NCI-H146 (cell line): Measurements from ENCODE around the gene NCKAP5.
"Not testable (repeated sequence)": the region's sequence is repeated elsewhere in the genome, so short reads cannot be mapped to it uniquely, and the experiment has no call there.

Experiments used
- DNase-seq: peaks from one replicate; lab custom pipeline; 2025; lab: John Stamatoyannopoulos, UW

The NCKAP5 gene

GRCh38 chr2:133266041-133266925 is 302.0 kb downstream of the NCKAP5 start:
- no peak for DNase-seq

DNA sequence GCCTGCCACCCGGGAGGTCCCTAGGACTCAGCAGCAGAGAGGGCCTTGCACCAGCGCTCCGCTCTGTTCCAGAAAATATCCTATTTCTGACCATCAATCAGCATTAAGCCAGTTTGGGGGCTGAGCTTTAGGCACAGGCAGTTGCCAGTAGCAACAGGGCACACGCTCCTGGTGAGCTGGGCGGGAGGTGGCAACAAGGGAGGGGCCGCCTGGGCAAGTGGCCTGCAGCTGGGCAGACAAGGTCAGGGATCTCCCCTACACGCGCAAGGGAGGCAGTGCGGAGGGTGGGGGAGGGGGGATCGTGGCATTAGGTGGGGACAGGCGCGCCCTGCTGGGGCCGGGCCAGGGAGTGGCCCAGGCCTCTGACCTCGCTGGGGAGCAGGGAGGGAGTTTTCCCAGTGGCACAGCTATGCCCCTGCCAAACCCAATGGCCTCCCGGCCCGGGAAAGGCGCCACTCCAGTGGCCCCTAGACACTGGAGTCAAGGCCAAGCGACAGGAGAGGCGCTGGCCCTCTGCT is 302.8 kb downstream of the NCKAP5 start:
- DNase-seq: no peak

- no peak for DNase-seq
Observed at GRCh38 chr2:133264989-133265401, 303.3 kb downstream of the NCKAP5 start.

DNA sequence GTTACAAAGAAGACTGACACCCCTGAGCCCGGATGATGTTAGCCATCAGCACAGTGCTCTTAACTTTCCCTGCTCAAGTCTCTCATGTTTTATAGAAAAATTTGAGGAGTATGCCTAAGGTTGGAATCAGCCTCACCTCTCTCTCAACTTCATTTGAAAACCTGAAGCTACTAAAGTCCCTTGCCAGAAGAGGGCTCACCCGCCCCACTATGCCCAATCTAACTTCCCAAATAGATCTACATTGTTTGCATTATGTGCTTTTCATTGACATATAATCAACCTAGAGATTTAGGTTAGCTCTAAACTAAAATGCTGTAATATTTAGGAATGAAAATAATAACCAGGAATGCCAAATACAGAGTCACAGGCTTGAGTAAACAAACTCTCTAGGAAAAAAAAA is 305.4 kb downstream of the NCKAP5 start:
- DNase-seq: no peak

DNA sequence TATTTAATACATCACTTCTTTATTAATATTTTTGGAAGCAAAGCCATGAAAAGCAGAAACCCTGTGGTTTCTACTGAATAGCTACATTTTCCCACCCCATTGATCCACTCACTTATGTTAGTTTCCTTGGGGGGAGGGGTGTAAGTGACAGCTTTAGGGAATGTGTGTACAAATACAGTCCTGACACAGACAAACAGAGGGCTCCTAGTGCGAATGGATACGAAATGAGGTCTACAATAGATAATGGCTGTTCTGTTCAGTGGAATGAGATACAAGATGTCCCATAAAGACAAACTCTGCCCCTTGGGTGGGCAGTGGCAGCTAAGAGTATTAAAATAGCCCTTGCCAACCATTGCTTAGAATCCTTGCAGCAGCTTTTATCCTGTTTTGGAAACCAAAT is 312.9 kb downstream of the NCKAP5 start:
- DNase-seq: no peak

- DNase-seq: no peak
Observed at GRCh38 chr2:133253793-133254192, 314.5 kb downstream of the NCKAP5 start.

DNA sequence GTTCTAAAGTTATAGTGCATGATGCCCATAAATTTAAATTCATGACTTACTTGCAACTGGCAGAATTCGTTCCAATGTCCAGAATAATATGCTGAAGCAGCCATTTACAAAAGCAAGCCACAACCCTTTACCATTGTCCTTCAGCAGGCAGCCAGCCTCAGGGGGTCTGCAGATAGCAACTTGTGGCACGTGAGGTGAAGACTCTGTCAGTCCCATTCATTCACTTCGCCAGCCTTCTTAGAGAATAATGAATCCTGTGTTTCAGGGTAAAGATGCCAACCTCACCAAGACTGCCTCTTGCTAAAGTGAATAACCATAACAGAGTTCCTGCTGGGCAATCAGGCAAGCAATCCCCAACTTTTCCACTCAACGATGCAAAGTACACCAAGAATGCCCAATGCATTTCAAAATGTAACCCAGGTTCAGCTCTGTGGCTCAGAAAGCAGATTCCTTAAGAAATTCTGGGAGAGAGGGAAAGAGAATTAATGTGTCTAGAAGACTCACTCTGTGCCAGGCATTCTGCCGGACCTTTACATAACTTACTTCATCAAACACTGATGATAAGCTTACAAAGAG is 315.4 kb downstream of the NCKAP5 start:
- no peak for DNase-seq

DNA sequence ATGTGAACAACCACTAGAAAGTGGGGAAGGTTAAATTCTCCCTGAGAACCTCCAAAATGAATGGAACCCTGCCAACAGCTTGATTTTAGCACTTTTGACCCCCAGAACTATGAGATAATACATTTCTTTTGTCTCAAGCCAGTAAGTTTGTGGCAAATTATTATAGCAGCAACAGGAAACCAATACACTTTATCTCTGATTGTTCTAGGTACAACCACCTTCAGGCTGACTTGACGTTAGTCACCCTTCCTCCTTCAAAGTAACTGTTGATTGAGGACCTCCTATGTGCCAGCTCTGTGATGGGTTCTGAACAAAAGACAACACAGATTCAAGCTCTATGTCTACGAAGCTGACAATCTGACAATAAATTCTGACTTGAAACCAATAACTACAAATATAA is 318.9 kb downstream of the NCKAP5 start:
- no peak for DNase-seq

- DNase-seq: no peak
Observed at GRCh38 chr2:133248264-133248663, 320.0 kb downstream of the NCKAP5 start.

GRCh38 chr2:133247631-133248030 is 320.6 kb downstream of the NCKAP5 start:
- DNase-seq: no peak

DNA sequence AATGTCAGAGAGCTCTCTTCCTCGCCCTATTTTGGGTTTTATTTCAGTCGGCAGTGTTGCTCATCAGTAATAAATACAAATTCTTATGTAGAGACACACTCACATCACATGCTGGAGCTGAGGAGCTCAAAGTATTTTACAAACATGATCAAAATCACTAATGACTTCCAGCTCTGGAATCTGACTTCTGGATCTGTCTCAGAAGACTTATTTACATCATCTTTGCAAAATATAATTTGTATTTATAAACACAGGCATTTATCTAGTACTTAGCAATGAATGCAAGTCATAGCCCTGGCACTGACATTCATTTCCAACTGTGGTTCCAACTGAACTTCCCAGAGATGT is 327.1 kb downstream of the NCKAP5 start:
- no peak for DNase-seq

DNA sequence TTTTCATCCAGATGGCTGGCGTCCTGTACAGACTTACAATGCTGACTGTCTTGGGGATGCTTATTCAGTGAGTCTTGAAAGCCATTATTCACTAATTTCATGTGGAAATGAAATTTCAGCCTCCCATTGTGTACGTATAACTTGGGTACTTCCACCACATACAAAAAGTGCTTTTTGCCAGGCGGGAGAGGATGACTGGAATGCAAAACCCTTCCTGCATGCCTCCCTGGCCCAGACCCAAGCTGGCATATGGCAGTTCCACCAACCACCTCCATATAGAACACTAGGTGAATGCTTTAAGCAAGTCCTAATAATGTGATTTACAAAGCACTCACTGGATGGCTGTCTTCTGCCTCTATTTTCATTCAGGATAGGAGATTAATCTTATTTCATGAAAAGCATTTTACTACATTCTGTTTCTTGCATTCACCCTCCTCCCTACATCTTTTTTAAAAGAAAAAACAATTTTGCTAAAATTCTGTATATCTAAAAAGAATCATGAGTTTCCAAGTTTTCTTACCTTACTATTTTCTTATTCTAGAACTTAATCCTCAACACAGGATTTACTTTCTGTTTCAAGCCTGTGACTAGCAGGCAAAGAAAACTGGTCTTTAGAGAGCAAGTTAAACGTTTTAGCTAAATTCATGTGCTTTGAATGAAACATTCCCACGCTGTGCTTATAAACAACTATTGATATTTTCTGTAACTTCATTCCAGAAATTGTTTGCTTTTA is 327.6 kb downstream of the NCKAP5 start:
- DNase-seq: no peak

- DNase-seq: no peak
Observed at GRCh38 chr2:133235968-133236367, 332.3 kb downstream of the NCKAP5 start.

GRCh38 chr2:133232556-133232955 is 335.7 kb downstream of the NCKAP5 start:
- DNase-seq: no peak

DNA sequence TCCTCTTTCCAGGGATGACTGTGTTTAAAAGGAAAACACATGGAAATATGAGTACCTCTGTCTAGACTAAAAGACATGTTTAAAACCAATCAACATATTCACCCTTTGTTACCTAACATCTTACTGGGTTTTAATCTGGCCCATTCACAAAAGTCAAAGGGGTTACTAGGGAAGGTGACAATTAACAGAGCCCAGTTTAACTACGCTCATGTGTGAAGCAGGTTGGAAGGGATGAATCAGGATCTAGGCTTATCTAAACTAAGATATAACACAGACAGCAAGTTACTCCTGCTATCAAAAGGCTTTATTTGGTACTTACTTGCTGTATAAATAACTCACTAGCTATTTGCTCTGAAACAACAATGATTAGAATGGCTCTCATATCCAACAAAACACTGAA is 337.0 kb downstream of the NCKAP5 start:
- DNase-seq: no peak

GRCh38 chr2:133229974-133230373 is 338.3 kb downstream of the NCKAP5 start:
- DNase-seq: no peak

DNA sequence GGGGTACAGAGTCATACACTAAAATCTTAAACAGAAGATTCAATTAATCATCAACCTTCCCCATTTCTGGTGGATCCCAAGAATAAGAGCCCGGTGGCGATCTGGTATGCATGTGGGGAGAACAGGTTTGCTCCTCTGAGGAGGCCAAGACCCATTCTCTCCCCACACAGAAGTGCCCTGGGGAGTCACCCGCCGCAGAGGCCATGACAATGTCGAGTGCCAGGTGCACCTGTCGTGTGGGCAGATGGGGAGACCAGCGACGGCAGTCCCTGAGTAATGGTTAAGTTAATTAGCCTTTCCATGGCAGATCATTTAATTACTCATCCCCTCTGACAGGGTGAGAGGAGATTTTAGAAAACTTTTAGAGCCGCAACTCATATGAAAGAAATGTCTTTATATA is 345.0 kb downstream of the NCKAP5 start:
- no peak for DNase-seq

- DNase-seq: no peak
Observed at GRCh38 chr2:133221398-133221797, 346.9 kb downstream of the NCKAP5 start.

DNA sequence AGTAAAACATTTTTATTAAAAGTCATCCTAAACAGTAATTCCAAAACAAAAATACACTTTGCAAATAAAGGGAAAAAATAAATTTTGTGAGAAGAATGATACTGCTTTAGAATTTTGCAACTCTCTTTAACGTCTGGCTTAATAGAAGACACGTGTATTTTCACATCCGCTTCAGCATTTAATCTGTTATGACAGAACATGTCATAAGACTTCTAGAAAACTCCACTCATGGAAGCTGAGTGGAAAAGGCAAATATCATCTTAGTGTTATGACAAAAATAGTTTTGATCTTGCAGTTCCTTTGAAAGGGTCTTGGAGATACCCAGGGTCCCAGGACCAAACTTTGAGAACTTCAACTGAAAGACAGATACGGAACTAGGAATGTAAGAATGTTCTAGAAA is 350.1 kb downstream of the NCKAP5 start:
- no peak for DNase-seq

DNA sequence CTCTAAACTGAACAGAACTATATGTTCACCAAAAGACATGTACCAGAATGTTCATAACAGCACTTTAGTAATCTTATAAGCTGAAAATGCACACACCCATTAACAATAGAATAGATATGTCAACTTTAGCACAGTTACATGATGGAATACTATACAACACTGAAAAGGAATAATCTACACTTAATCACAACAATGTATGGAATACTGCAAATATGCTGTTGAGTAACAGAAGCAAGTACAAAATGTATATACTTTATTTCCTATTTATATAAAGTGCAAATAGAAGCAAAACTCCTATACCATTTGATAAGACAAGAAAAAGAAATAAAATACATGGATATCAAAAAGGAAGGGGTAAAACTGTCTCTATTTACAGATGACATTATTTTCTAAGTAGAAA is 352.8 kb downstream of the NCKAP5 start:
- DNase-seq: no peak

GRCh38 chr2:133213651-133214050 is 354.6 kb downstream of the NCKAP5 start:
- DNase-seq: no peak

- DNase-seq: no peak
Observed at GRCh38 chr2:133209325-133209724, 358.9 kb downstream of the NCKAP5 start.

DNA sequence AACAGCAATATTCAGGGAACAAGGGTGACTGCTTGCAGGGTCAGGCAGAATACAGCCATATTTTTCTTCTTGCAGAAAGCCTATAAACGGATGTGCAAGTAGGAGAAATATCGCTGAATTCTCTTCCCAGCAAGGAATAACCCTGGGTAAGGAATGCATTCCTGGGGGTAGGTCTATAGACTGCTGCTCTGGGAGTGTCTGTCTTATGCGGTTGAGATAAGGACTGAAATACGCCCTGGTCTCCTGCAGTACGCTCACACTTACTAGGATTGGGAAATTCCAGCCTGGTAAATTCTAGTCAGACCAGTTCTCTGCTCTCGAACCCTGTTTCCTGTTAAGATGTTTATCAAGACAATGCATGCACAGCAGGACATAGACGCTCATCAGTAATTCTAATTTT is 361.6 kb downstream of the NCKAP5 start:
- not testable (repeated sequence) for DNase-seq
